Esophagus muscularis mucosa (tissue), 4 donors: ENCODE data around the gene TUBGCP2. TPM values are rescaled to one million over a fixed set of nuclear protein-coding genes. Genes with fewer than 3 reads are reported as not detected.

Experiments
- DNase-seq: peaks from one replicate; pipeline ENCODE4 v3.0.0-alpha.2; 2017; ENCODE audit errors: extremely low spot score
- H3K27ac ChIP-seq, 4 donors: fragments of 200-600 bp; sonication (generic); replicated peaks in 1 of 4; 1 replicate in 3 of 4; 2 replicates in 1 of 4; pipeline ENCODE4 v1.5.1; 2016 to 2019; ENCODE audit warnings: mild to moderate bottlenecking in 1 of 4
- H3K27me3 ChIP-seq, 4 donors: fragments of 200-600 bp; sonication (generic); one replicate each; pipeline versions ENCODE4 v1.5.1 to v1.6.0; 2016 to 2019
- H3K36me3 ChIP-seq, 4 donors: fragments of 200-600 bp; sonication (generic); one replicate each; pipeline ENCODE4 v1.5.1; 2016 to 2019
- H3K4me1 ChIP-seq, 4 donors: fragments of 200-600 bp; sonication (generic); one replicate each; pipeline ENCODE4 v1.5.1; 2016 to 2019
- H3K4me3 ChIP-seq, 4 donors: fragments of 200-600 bp; sonication (generic); 1 replicate in 2 of 4; 2 replicates in 2 of 4; pipeline ENCODE4 v1.5.1; 2016 to 2019; ENCODE audit warnings: mild to moderate bottlenecking in 4 of 4, moderate library complexity in 1 of 4
- H3K9me3 ChIP-seq, 4 donors: fragments of 200-600 bp; sonication (generic); 1 replicate in 3 of 4; 2 replicates in 1 of 4; pipeline ENCODE4 v1.5.1; 2016 to 2019
- CTCF ChIP-seq, 3 experiments: fragments of 200-600 bp in 2 of 3; fragments of 450-650 bp in 1 of 3; sonication (generic) in 2 of 3; IDR thresholded peaks; one replicate each; pipeline ENCODE4 v1.5.1; 2017 to 2019; ENCODE audit warnings: antibody characterized with exemption in 3 of 3, mild to moderate bottlenecking in 2 of 3, moderate library complexity in 1 of 3
- EP300 ChIP-seq: sonication (generic); formaldehyde crosslinking; IDR thresholded peaks from one replicate; pipeline ENCODE4 v1.6.1; 2017; ENCODE audit warnings: antibody characterized with exemption
- POLR2A ChIP-seq: fragments of 450-650 bp; IDR thresholded peaks from one replicate; pipeline ENCODE4 v1.6.1; 2017; ENCODE audit warnings: antibody characterized with exemption, moderate library complexity, mild to moderate bottlenecking, low read depth
- POLR2AphosphoS5 ChIP-seq, 2 donors: sonication (generic); formaldehyde crosslinking; IDR thresholded peaks; one replicate each; pipeline ENCODE4 v1.6.1; 2017; ENCODE audit warnings: antibody characterized with exemption in 2 of 2
- WGBS: methylation state at CpG from one replicate; pipeline ENCODE4 v1.1.5; 2018; 5-methylcytosine and 5-hydroxymethylcytosine counted together
- intact Hi-C: fragments of 100-400 bp; cut with DNase I; formaldehyde crosslinking; loops from one replicate; pipeline ENCODE4 v1.15.1; 2023
- total RNA-seq, 4 donors: library from RNA; depleted of rRNA; stranded (reverse); fragments of >200 nt; gene quantifications; one replicate each; pipeline versions ENCODE4 v1.1.0 to v1.2.1, GENCODE V29; 2016

The TUBGCP2 gene
- total RNA-seq, 4 donors from 2014 or later: 30.2 to 54.4 (median 39.0) TPM

- Histone ChIP-seq H3K4me1 (no peaks in the 10 kb centered on the region), H3K27ac (no peak overlapping the region), H3K36me3 (no peaks in the 10 kb centered on the region), H3K27me3 (peaks cover 0 to 98% (median 5%) of the 10 kb centered on the region in 4 donors), H3K4me3 (no peak overlapping the region), H3K9me3 (no peaks in the 10 kb centered on the region)
- no peak for TF ChIP-seq POLR2AphosphoS5 (IDR thresholded peaks at IDR 0.05)
- no peak for TF ChIP-seq POLR2A
- no peak for TF ChIP-seq CTCF (IDR thresholded peaks at IDR 0.05)
- no peak for TF ChIP-seq EP300
- intact Hi-C loops: no loop called here
- no peak for DNase-seq
- 66% methylated on average over 12 of the region's 12 CpGs for WGBS
Observed at GRCh38 chr10:133246236-133246626, 62.4 kb downstream of the TUBGCP2 start.

- Histone ChIP-seq H3K4me1 (no peaks in the 10 kb centered on the region), H3K4me3 (no peak overlapping the region), H3K9me3 (no peaks in the 10 kb centered on the region), H3K27ac (no peak overlapping the region), H3K27me3 (peaks cover 0 to 100% (median 5%) of the 10 kb centered on the region in 4 donors), H3K36me3 (no peaks in the 10 kb centered on the region)
- intact Hi-C loops: no loop called here
- no peak for DNase-seq
- 89% methylated on average over 15 of the region's 33 CpGs for WGBS
- TF ChIP-seq EP300 (no peak), CTCF (IDR thresholded peaks at IDR 0.05) (no peak), POLR2A (no peak), POLR2AphosphoS5 (IDR thresholded peaks at IDR 0.05) (no peak)
Observed at GRCh38 chr10:133245439-133246235, 63.0 kb downstream of the TUBGCP2 start.

- TF ChIP-seq EP300: no peak
- no peak for TF ChIP-seq CTCF (IDR thresholded peaks at IDR 0.05)
- TF ChIP-seq POLR2AphosphoS5 (IDR thresholded peaks at IDR 0.05): no peak
- no peak for TF ChIP-seq POLR2A
- intact Hi-C loops: no loop called here
- H3K27me3 ChIP-seq: peaks cover 0 to 99% (median 8%) of the 10 kb centered on the region in 4 donors
- WGBS: 68% methylated on average over 14 of the region's 14 CpGs
- H3K4me3 ChIP-seq: no peak overlapping the region
- DNase-seq: no peak
- no peaks in the 10 kb centered on the region for H3K4me1 ChIP-seq
- H3K9me3 ChIP-seq: no peaks in the 10 kb centered on the region
- H3K36me3 ChIP-seq: no peaks in the 10 kb centered on the region
- H3K27ac ChIP-seq: no peak overlapping the region
Observed at GRCh38 chr10:133243593-133243992, 65.1 kb downstream of the TUBGCP2 start.

GRCh38 chr10:133242611-133243356, 65.9 kb downstream of the TUBGCP2 start:
- WGBS: 76% methylated on average over 26 of the region's 27 CpGs
- H3K4me3 ChIP-seq: no peak overlapping the region
- intact Hi-C loops: no loop called here
- peaks cover 0 to 99% (median 15%) of the 10 kb centered on the region in 4 donors for H3K27me3 ChIP-seq
- no peaks in the 10 kb centered on the region for H3K36me3 ChIP-seq
- H3K9me3 ChIP-seq: no peaks in the 10 kb centered on the region
- peaks cover 0 to 8% (median 4%) of the 10 kb centered on the region in 4 donors for H3K4me1 ChIP-seq
- H3K27ac ChIP-seq: no peak overlapping the region
- DNase-seq: no peak
- TF ChIP-seq CTCF (IDR thresholded peaks at IDR 0.05): no peak
- no peak for TF ChIP-seq POLR2A
- TF ChIP-seq EP300: no peak
- TF ChIP-seq POLR2AphosphoS5 (IDR thresholded peaks at IDR 0.05): no peak
